RKO (cell line): ENCODE results near the gene KCND3.

Source experiments
- DNase-seq: peaks from one replicate; pipeline ENCODE4 v3.0.0-alpha.2; 2016; ENCODE audit warnings: low spot score

KCND3 gene

DNA sequence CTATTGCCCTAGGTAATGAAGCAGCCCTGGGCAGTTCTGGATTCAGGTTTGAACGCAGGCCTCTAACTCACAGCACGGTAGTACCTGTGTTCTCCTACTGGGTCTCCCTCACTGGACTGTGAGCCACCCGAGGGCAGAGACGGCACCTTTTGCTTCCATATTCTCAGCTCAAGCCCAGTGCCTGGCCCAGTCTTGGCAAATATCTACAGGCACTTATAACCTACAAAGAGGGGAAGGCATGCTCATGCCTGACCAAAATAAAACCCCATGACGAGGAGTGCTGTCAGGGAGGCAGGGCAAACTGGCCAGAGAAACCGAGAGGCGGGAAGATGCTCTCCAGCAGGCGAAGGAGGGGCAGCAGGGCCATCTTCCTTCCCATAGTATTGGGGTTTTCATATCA lies 142.6 kb downstream of the KCND3 start:
- no peak for DNase-seq

DNA sequence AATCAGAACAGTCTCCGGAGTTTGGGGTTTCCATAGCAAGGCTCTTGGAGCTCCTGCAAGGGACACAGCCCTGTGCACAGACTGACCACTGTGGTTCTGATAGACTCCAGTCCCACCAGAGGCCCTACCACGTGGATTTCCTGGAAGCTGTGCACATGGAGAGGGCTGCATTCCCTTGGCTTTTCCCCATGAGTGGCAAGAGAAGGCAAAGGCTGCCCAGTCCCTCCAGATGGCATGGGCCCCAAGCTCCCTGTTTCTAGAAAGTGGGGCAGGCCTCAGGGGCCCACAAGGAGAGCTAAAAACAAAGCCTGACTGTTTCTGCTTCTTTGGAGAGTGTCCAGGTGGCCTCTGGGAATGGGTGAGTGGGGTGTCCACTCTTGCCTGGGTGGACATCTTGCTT lies 146.3 kb downstream of the KCND3 start:
- DNase-seq = no peak

DNA sequence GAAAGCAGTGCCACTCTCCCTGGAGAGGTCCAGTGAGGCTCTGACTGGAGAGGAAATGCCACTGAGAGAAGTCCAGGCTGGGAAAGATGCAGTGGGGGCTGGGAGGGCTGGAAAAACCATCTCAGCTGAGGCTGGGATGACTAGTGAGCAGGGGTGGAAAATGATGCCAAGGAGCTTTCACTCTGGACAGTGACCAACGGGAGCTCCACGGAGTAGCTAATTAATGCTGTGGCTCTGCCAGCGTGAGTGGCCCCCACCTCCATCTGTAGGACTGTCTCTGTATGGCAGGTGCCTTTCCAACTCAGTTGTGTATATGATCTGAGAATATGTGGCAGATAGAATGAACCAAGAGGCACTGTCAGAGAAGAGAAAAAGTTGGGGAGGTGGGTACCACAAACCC lies 147.1 kb downstream of the KCND3 start:
- no peak for DNase-seq

DNA sequence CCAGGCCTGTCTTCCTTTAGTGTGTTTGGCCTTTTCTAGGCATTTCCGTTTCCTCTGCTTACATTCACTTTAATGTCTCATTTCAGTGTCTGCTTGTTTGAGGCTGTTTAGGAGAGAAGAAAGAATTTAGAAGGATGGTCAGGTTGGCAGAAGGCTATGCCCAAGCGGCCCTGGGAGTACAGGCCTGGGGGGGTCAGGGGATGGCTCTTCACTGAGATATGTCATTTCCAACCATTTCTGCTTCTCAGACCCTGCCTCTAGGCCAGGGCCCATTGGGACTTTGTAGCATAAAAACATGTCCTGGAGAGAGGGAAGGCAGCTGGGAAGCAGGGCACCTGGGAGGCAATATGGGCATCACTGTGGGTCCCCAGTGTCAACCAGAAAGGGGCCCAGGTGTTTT lies 147.7 kb downstream of the KCND3 start:
- no peak for DNase-seq

DNA sequence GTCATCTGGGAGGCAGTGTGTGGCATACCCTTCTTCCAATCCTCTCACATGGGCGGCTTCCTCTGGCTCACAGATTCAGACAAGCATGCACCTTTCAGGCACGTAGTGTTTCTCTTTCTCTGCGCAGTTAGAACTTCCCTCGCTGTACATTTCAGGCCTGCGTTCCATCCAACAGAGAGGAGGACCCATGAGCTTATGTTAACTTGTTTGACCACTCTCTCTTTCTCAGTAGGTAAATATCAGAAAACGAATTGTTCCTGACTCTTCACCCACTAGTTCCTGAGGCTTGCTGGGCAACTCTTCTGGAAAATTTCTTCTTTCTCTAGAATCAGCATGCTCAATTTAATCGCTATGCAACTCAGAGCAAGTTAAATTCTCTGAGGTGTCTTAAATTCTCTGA lies 148.3 kb downstream of the KCND3 start:
- DNase-seq = no peak

DNA sequence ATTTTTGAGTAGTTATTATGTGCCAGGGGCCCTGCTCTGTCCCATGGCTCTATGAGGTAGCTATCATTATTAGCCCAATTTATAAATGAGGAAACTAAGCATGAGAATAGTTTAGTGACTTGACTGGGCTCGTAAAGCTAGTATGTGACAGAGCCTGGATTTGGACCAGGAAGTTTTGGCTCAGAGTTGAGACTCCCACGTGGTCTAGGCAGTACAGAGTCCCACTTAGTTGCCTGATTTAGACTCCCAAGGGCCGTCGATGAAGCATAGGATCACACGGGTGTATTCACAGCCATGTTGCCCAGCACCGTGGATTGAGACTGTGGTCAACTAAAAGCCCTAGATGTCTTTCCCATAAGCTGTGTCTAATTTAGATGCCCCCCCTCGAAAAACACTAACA lies 152.1 kb downstream of the KCND3 start:
- DNase-seq = no peak

DNA sequence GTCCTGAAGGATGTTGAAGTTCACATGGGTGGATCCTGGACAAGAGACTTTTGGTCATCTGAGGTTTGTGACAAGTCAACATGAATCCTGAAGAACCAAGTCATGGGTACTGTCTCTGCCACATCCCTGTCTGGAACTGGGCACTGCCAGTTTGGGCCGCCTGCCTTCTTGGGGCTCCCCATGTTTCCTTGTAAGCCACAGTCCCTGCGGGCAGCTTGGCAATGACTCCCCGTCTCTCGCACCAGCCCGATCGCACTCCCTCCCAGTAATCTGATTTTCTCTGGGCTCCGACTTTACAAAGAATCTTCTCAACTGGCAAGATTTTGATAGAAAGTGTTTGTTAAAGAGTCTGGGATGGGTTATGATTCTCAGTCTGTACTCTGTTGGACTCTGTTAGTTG lies 153.4 kb downstream of the KCND3 start:
- DNase-seq = no peak

DNA sequence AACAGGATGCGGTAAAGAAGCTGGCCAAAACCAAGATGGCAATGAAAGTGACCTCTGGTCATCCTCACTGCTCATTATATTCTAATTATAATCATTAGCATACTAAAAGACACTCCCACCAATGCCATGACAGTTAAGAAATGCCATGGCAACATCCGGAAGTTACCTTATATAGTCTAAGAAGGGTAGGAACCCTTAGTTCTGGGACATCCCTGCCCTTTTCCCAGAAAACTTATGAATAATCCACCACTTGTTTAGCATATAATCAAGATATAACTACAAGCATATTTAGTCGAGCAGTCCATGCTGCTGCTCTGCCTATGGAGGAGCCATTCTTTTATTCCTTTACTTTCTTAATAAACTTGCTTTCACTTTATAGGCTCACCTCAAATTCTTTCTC lies 154.0 kb downstream of the KCND3 start:
- DNase-seq = no peak

DNA sequence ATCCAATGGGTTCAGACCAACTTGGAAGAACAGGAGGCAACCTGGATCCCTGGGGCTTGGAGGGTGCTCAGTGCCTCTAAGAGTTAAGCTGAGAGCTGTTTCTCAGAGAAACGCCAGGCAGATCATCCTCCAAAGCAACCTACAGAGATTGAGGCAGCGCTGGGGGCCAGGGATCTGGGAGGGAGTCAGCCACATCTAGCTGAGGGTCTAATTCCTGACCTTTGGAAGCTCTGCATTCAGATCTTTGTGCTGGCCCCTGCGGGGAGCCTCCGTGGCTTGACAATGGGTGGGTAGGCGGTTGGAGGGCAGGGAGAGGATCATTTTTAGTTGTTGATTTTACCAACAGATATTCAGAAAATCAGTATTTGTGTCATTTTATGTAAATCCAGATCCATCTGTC lies 154.5 kb downstream of the KCND3 start:
- no peak for DNase-seq

DNA sequence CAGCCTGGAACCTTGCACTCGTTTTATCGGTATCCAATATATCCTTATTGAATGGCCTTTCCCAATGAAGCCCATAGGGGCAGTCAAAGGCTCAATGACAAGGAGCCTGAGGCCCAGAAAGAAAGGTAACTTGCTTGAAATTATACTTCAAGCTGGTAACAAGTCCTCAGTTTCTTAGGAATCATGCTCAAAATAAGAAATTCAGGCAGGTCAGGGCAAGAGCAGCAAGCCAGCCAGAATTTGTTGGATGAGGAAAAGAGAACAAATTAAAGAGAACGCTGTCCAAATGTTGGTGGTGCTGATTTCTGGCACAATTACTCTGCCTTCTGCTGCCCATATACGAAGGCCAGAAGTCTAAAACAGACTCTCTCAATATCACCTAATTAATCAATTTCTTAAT lies 156.1 kb downstream of the KCND3 start:
- peak; percentile 3 for DNase-seq

DNA sequence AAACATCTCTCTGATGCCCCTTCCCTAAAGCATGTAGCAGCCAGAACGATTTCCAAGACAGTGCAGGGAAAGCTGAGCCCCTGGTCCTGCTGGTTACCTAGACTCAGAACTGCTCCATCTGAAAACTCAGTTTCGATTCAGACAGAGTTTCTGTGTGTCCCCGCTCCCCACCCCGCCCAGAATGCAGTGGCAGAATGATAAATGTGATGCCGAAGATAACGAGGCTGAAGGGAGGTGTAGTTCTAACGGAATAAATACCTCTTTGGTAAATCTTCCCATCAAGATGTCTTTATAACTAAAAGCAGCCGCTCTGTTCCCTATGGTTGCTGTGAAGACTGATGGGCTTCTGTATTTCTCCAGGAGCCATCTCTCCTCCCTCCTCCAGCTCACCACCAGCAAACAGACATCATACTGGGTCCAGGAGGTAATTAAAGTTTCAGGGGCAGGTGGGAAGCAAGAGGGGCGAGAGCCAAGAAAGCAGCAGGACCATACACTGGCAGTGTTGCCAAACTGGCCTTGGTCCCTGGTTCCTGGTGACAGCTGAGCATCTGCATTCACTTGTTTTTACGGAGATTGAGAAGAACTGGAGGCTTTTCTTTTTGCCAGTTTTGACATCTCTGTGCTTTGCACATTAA lies 156.8 kb downstream of the KCND3 start:
- DNase-seq = no peak

DNA sequence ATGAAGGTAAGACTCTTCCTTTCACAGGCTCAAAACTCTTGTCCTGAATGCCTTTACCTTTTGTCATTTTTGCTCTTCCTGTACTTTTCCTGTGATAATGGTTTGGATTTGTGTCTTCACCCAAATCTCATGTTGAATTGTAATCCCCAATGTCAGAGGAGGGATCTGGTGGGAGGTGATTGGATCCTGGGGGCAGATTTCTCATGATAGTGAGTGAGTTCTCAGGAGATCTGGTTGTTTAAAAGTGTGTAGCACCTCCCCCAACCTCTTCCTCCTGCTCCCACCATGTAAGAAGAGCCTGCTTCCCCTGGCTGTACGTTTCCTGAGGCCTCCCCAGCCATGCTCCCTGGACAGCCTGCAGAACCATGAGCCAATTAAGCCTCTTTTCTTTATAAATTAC lies 158.3 kb downstream of the KCND3 start:
- no peak for DNase-seq

DNA sequence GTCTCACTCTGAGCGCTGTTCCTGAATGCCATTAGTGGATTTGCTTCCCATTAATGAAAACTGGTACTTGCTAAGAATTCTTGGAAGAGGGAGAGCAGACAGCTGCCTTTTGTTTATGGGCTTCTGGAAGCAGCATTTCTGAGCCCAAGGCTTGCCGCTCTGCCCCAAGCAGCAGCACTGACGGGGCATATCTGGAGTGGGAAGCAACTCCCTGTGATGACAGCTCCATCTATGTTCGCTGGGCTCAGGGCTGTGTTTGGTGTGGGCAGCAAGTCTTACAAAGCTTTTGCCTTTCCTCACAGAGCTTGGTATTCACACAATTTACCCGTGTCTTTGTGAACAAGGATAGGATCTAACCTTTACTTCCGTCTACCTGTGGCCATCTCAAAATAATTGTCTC lies 161.5 kb downstream of the KCND3 start:
- DNase-seq = no peak

DNA sequence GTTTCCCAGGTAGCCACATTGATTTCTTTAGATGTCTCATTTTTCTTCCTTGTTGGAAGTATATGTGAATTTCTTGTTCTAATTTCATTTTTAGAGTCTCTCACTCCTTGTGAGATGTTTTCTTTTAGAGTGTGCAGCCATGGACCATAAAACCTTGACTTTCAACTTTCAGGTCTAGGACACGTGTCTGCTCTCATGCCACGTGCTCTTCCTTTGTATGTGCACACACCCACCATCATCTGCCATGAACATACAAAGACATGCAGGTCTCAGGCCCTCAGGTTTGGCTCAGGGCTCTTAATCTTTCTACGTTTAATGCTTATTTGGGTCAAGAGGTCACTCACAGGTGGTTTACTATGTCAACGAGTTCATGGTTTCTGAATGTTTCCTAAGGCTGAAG lies 163.2 kb downstream of the KCND3 start:
- DNase-seq = no peak

DNA sequence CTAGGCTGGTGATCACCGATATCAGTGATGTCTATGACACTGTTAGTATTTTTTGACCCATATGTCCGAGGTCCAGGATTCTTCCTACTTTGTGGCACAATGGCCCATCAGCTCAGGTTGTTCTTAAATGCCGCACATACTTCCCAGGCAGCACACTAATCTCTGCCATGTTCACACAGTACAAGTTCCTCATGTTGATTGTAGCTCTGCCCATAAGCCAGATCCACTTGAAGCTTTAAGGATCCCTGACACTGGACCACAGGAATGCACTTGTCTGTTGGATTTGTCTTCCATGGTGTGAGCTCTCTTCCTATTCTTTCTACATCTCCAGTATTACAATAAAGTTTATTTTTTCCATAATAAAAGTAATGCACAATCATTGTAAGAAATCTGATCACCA lies 164.3 kb downstream of the KCND3 start:
- DNase-seq = no peak

DNA sequence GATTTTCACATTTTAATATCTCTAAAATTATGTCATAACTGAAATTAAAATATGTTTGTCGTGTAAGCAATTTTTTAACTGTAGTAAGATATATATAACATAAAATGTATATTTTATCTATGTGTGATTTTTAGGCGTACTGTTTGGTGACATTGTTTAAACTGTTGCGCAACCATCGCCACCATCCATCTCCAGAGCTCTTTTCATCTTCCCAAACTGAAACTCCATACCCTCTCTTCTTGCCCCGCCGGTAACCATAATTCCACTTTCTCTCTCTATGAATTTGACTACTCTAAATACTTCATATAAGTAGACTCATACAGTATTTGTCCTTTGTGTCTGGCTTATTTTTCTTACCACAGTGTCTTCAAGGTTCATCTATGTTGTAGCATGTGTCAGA lies 167.3 kb downstream of the KCND3 start:
- DNase-seq = no peak

DNA sequence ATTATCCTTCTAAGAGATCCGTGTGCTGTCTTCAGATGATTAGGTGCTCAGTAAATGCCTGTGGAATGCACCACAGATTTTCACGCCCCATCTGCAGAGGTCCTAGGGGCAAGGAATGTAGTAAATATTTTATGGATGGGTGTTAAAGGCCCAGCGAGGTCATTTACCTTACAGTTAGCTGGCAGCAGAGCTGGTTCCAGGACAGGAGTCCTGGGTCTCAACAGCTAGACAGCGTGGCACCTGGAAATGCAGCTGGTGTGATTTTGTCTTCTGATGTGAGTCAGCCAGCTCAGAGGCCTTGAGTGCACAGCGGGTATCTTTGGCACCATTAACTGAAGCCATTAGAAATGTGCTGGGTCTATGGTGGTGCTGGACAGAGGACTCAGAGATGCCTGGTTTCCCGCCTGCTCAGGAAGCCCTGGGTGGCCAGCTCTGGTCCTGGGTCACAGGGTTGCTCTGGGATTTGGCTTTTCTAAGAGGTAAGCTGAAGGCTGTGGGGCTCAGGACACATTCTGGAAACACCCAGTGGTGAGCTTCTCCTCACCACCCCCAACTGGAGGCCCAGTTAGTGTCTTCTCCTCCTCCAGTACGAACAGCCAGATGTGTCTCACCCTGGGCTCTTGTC lies 168.2 kb downstream of the KCND3 start:
- DNase-seq = no peak

DNA sequence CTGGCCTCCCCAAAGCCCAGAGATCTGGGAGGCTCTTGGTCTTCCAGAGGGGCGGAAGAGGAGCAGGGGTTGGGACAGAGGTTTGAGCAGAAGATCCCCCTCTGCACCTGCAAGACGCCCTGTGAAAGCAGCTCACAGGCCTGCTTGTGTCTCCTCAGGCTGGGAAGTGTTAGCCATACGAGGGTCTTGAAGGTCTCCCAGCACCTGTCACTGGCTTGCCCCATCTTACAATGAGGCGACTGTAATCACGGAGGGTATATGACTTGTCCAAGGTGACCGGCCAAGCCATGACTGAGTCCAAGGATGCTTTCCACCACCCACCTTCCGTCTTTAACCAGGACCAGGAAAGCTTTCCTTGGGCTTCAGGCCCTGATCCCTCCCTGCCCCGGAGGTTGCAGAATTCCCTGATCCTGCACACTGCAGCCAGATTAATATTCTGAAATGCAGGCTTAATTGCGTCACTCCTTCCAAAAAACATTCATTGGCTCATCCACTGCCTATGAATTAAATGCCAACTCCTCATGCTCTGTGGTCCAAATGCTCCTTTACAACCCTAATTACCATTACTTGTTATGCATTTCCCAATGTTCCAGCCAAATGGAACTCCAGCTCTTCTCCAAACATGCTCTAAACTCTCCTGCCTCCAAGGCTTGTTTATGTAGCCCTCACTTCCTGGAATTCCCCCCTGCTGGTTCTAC lies 169.8 kb downstream of the KCND3 start:
- no peak for DNase-seq

DNA sequence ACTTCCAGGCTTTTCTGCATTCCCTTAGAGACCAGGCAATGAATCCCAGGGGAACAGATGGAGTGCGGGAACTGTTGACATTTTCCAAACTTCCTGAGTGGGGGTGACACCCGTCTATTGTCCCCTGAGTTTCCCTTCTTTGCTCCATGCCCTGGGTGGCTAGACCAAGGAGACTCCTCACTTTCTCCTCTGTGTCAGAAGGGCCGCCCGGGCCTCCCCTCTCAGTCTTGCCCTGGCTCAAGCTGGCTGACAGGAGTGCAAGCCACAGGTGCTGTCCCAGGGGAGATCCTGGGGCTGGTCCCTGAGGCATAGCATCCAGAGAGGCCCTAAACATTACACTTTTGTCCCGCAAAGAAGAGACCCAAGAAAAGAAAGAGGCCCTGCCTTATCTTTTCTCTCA lies 170.9 kb downstream of the KCND3 start:
- DNase-seq = no peak

DNA sequence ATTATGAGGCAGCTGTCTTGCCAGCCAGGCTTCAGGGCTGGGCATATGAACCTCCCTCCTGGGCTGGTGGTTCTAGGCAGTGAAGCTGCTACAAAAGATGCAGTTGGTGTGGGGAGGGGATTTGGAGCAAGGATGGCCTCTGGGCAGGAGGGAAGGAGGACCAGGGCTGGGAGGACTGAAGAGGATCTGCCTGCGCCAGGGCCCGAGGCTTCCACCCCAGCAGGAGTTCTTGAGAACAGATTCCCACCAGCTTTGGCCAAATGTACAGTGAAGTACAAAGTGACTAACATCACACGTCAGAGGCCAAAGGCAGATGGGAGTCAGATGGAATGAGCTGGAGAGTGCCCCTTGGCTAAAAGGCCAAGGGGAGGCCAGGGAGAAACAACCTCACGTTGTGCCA lies 171.4 kb downstream of the KCND3 start:
- DNase-seq = no peak

DNA sequence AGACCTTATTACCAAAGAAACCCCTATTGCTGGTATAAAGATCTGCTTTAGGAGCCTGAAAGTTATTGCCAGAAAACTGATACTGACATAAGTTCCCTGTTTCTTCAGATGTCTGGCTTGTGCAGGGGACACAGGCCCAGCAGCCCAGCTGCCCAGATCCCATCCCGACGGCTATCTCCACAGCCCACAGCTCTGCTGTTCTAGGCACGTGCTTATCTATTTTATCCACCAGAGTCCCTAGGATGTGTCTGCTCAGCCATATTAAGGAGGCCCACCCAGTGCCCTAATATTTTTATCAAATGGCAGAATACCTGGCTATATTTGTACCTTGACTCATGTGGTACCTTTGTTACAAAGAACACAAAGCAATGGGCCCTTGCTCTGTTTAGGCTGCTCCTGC lies 174.8 kb downstream of the KCND3 start:
- DNase-seq = no peak

DNA sequence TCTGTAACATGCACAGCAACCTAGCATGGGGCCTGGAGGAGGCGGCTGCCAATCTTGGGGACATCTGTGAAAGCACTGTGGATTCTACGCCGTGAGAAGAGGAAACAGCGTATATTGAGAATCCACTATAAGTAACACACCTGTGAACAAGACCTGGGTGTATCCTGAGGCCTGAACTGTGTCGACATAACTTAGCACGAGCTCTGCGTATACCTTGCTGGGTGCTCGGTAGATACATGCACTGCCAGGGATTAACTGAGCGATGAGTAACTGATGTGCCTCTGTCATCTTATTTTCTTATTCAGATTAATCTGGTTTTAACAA lies 175.2 kb downstream of the KCND3 start:
- no peak for DNase-seq

DNA sequence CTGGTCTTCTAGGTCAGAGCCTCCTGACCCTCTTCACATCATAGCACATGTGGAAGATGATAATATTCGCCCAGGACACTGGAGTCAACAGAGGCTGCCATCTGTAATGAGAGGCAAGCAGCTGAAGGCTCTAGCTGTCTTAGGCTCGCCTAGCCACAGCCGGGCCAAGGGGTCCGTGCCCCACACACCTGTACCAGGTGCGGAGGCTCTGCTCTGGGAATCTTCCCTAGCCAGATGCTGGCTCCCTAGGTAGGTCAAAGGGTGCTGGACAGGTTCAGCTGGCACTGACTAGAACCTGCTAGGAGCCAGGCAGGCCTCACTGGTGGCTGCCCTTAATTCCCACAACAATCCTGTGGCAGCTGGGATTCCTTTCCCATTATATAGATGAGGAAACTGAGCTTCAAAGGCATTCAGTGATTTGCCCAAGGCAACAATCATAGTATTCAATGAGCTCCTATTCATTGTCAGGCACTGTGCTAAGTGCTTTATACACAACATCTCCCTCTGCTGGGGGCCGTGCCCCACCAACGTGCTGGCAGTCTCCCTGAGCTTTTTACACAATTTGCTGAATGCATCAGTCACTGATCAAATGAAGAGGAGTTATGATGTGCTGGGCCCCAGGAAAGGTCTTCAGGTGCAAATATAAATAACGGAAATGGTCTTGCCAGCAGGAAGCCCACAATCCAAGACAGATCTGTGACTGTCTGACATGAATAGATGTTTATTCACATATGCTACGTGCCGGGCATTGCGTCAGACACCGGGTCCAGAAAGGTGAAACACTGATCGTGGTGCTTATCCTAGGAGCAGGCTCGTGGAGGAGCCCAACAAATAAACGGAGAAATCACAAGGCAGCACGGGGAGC lies 175.8 kb downstream of the KCND3 start:
- peak; percentile 2 for DNase-seq
